SK-N-SH (cell line): ENCODE measurements around the gene CACNA1D. TPM values are rescaled to one million over a fixed set of nuclear protein-coding genes. Genes with fewer than 3 reads are reported as not detected.

Experiments
- CTCF ChIA-PET: fragments of 300-600, 350-600 bp; formaldehyde crosslinking; extraction: SDS; loops from one replicate; lab custom pipeline; 2021; lab: Yijun Ruan, JAX
- POLR2A ChIA-PET: fragments of 350-600 bp; sonication (Branson Sonifier 250); formaldehyde crosslinking; extraction: SDS; loops from one replicate; lab custom pipeline; 2020; ENCODE audit warnings: antibody characterized with exemption, inconsistent platforms; lab: Yijun Ruan, JAX
- DNase-seq: peaks from one replicate; pipeline ENCODE4 v3.0.0; 2012
- H2AFZ ChIP-seq: fragments of 200-600 bp; sonication (generic); 2 replicates; pipeline ENCODE4 v1.8.1; 2016; ENCODE audit warnings: antibody characterized with exemption, mild to moderate bottlenecking, low read depth
- H3F3A ChIP-seq: fragments of 200-600 bp; sonication (generic); replicated peaks from 2 replicates; pipeline ENCODE3; 2016; ENCODE audit warnings: antibody characterized with exemption, mild to moderate bottlenecking; ENCODE audit not compliant: insufficient read depth
- H3K27ac ChIP-seq, 2 experiments: fragments of 200-500 bp in 1 of 2; fragments of 200-600 bp in 1 of 2; sonication (Bioruptor generic) in 1 of 2; sonication (generic), shearing (Covaris generic) in 1 of 2; 2 replicates each; pipeline versions ENCODE4 v1.5.1 to v1.6.1; 2014 to 2016; ENCODE audit warnings: low read depth in 2 of 2, inconsistent platforms in 1 of 2, low read length in 1 of 2, mild to moderate bottlenecking in 1 of 2, mixed read lengths in 1 of 2
- H3K27me3 ChIP-seq: fragments of 200-600 bp; sonication (generic), shearing (Covaris generic); 2 replicates; pipeline ENCODE4 v1.6.1; 2016; ENCODE audit warnings: mixed run types; ENCODE audit not compliant: insufficient read depth
- H3K36me3 ChIP-seq, 2 experiments: fragments of 200-500 bp in 1 of 2; fragments of 200-600 bp in 1 of 2; sonication (Bioruptor generic) in 1 of 2; sonication (generic) in 1 of 2; replicated peaks in 1 of 2; 2 replicates each; pipeline versions ENCODE3 to v1.5.1; 2014 to 2016; ENCODE audit warnings: low read length in 1 of 2, mild to moderate bottlenecking in 1 of 2; ENCODE audit not compliant: insufficient read depth in 2 of 2, control insufficient read depth in 1 of 2
- H3K4me1 ChIP-seq, 2 experiments: fragments of 200-500 bp in 1 of 2; fragments of 200-600 bp in 1 of 2; sonication (Bioruptor generic) in 1 of 2; sonication (generic), shearing (Covaris generic) in 1 of 2; 2 replicates each; pipeline versions ENCODE4 v1.5.1 to v1.6.1; 2014 to 2016; ENCODE audit warnings: low read depth in 1 of 2, low read length in 1 of 2, mixed run types in 1 of 2; ENCODE audit not compliant: insufficient read depth in 2 of 2, control insufficient read depth in 1 of 2
- H3K4me2 ChIP-seq: fragments of 200-600 bp; sonication (generic), shearing (Covaris generic); 2 replicates; pipeline ENCODE4 v1.6.1; 2017; ENCODE audit warnings: mixed run types
- H3K4me3 ChIP-seq, 2 experiments: fragments of 200-500 bp in 1 of 2; fragments of 200-600 bp in 1 of 2; sonication (Bioruptor generic) in 1 of 2; sonication (generic), shearing (Covaris generic) in 1 of 2; 2 replicates each; pipeline versions ENCODE4 v1.5.1 to v1.8.1; 2014 to 2016; ENCODE audit warnings: low read depth in 2 of 2, inconsistent platforms in 1 of 2, low read length in 1 of 2, mild to moderate bottlenecking in 1 of 2, mixed read lengths in 1 of 2, moderate library complexity in 1 of 2
- H3K79me2 ChIP-seq: fragments of 200-600 bp; sonication (generic); 2 replicates; pipeline ENCODE4 v1.8.1; 2017; ENCODE audit warnings: mild to moderate bottlenecking; ENCODE audit not compliant: insufficient read depth
- H3K9ac ChIP-seq: fragments of 200-600 bp; sonication (generic); 2 replicates; pipeline ENCODE4 v1.6.1; 2017; ENCODE audit warnings: mixed run types
- H3K9me2 ChIP-seq: fragments of 200-600 bp; sonication (generic); 2 replicates; pipeline ENCODE4 v1.6.1; 2017; ENCODE audit warnings: mixed run types
- H3K9me3 ChIP-seq: fragments of 200-600 bp; sonication (generic); 2 replicates; pipeline ENCODE4 v1.6.1; 2017; ENCODE audit warnings: mixed run types, mild to moderate bottlenecking, moderate library complexity
- H4K20me1 ChIP-seq: fragments of 200-600 bp; sonication (generic); 2 replicates; pipeline ENCODE4 v1.6.1; 2017; ENCODE audit warnings: mild to moderate bottlenecking, mixed run types; ENCODE audit not compliant: insufficient read depth
- CTCF ChIP-seq: fragments of 200-600 bp; sonication (generic); IDR thresholded peaks from 2 replicates; pipeline ENCODE4 v1.6.1; 2017; ENCODE audit warnings: antibody characterized with exemption, mild to moderate bottlenecking, moderate library complexity
- ELF1 ChIP-seq: IDR thresholded peaks from 2 replicates; pipeline ENCODE4 v1.4.0; 2012
- EZH2phosphoT487 ChIP-seq: fragments of 200-600 bp; sonication (generic); IDR thresholded peaks from 2 replicates; pipeline ENCODE4 v1.6.1; 2017; ENCODE audit warnings: low read depth, mixed run types, mild to moderate bottlenecking, antibody characterized with exemption, moderate library complexity, borderline replicate concordance
- FOSL2 ChIP-seq: IDR thresholded peaks from 2 replicates; pipeline ENCODE4 v1.4.0; 2012; ENCODE audit warnings: low read depth, mild to moderate bottlenecking, moderate library complexity, borderline replicate concordance
- JUND ChIP-seq: IDR thresholded peaks from 2 replicates; pipeline ENCODE4 v1.4.0; 2012
- NFIC ChIP-seq: IDR thresholded peaks from 2 replicates; pipeline ENCODE4 v1.4.0; 2012; ENCODE audit warnings: borderline replicate concordance
- REST ChIP-seq: IDR thresholded peaks from 2 replicates; pipeline ENCODE4 v1.6.1; 2012; ENCODE audit warnings: mild to moderate bottlenecking, low read depth, low read length, moderate library complexity
- SIN3A ChIP-seq: IDR thresholded peaks from 2 replicates; pipeline ENCODE4 v1.6.1; 2012; ENCODE audit warnings: low read depth, mild to moderate bottlenecking, low read length, moderate library complexity, borderline replicate concordance
- SMC3 ChIP-seq: IDR thresholded peaks from 2 replicates; pipeline ENCODE4 v1.6.1; 2012; ENCODE audit warnings: low read depth, low read length, improper control_type of control experiment
- USF1 ChIP-seq: IDR thresholded peaks from 2 replicates; pipeline ENCODE4 v1.4.0; 2012; ENCODE audit warnings: low read depth, borderline replicate concordance
- WGBS: methylation state at CpG from one replicate; pipeline ENCODE4 v1.1.6; 2017; ENCODE audit warnings: low lambda C conversion rate; 5-methylcytosine and 5-hydroxymethylcytosine counted together
- polyA plus RNA-seq, 3 experiments: library from polyadenylated mRNA; depleted of rRNA; stranded (reverse); fragments of >200 nt; gene quantifications; 2 replicates each; pipeline ENCODE4 v1.2.3, GENCODE V29; 2012

The CACNA1D gene
- polyA plus RNA-seq, 1 of the 3 experiments (the other 2 are of a cell fraction): 0.12 TPM

- no peak overlapping the region for H2AFZ ChIP-seq
These were observed 108.5 kb downstream of the CACNA1D start for GRCh38 chr3:53602866-53603265.

More at GRCh38 chr3:53602866-53603265, 108.5 kb downstream of the CACNA1D start:
- H3F3A ChIP-seq: no peaks in the 10 kb centered on the region
- POLR2A ChIA-PET: no interaction called here
- no peak overlapping the region for H3K9ac ChIP-seq
- no peaks in the 10 kb centered on the region for H3K79me2 ChIP-seq
- DNase-seq: no peak
- no peak for TF ChIP-seq NFIC
- no peak for TF ChIP-seq SIN3A
- no peak for TF ChIP-seq JUND
- TF ChIP-seq SMC3: no peak
- TF ChIP-seq USF1: no peak
- no peak for TF ChIP-seq CTCF
- no peak for TF ChIP-seq REST
- no peak for TF ChIP-seq ELF1
- no peak for TF ChIP-seq EZH2phosphoT487
- no peak for TF ChIP-seq FOSL2
- H3K4me3 ChIP-seq: no peak overlapping the region
- WGBS: 64% methylated on average over 6 of the region's 6 CpGs
- no peaks in the 10 kb centered on the region for H3K9me3 ChIP-seq
- no peak overlapping the region for H3K4me2 ChIP-seq
- H3K4me1 ChIP-seq: peaks cover 0 to 3% of the 10 kb centered on the region in 2 experiments; a peak in 2 of 4 replicates
- CTCF ChIA-PET: no interaction called here
- no peaks in the 10 kb centered on the region for H4K20me1 ChIP-seq
- H3K9me2 ChIP-seq: no peaks in the 10 kb centered on the region
- no peaks in the 10 kb centered on the region for H3K27me3 ChIP-seq
- H3K36me3 ChIP-seq: no peaks in the 10 kb centered on the region
- H3K27ac ChIP-seq: no peak overlapping the region
